ENCODE measurements around the gene TEAD1. TPM values are rescaled to one million over a fixed set of nuclear protein-coding genes. Genes with fewer than 3 reads are reported as not detected.
A peak's percentile ranks its signal among the peaks of the same experiment; 100 is the strongest.

The TEAD1 gene
- total RNA-seq, 1 donor from 2014 or later, result 154 TPM

- no peak for TF ChIP-seq CTCF (IDR thresholded peaks at IDR 0.05)
- DNase-seq (ENCODE audit: extremely low spot score, unreplicated experiment), result no peak
- no peaks in the 10 kb centered on the region for H3K27me3 Mint-ChIP-seq (ENCODE audit: unreplicated experiment)
- no peak overlapping the region for H3K4me3 Mint-ChIP-seq (ENCODE audit: unreplicated experiment)
- peaks cover 64% of the 10 kb centered on the region for H3K4me1 Mint-ChIP-seq (ENCODE audit: unreplicated experiment)
- peaks cover 2% of the 10 kb centered on the region for H3K36me3 Mint-ChIP-seq (ENCODE audit: unreplicated experiment)
- H3K9me3 Mint-ChIP-seq (ENCODE audit: unreplicated experiment), result no peaks in the 10 kb centered on the region
- peak overlapping the region; percentile 27 for H3K27ac Mint-ChIP-seq (ENCODE audit: unreplicated experiment)
These were observed 117.8 kb downstream of the TEAD1 start for GRCh38 chr11:12792018-12792417.

GRCh38 chr11:12792590-12792989, 118.4 kb downstream of the TEAD1 start:
- Mint-ChIP-seq H3K36me3 (ENCODE audit: unreplicated experiment) (peaks cover 5% of the 10 kb centered on the region), H3K9me3 (ENCODE audit: unreplicated experiment) (no peaks in the 10 kb centered on the region), H3K27ac (ENCODE audit: unreplicated experiment) (peak overlapping the region; percentile 48), H3K27me3 (ENCODE audit: unreplicated experiment) (no peaks in the 10 kb centered on the region), H3K4me3 (ENCODE audit: unreplicated experiment) (no peak overlapping the region), H3K4me1 (ENCODE audit: unreplicated experiment) (peaks cover 63% of the 10 kb centered on the region)
- no peak for DNase-seq (ENCODE audit: extremely low spot score, unreplicated experiment)
- no peak for TF ChIP-seq CTCF (IDR thresholded peaks at IDR 0.05)

GRCh38 chr11:12793065-12793464, 118.8 kb downstream of the TEAD1 start:
- H3K27me3 Mint-ChIP-seq (ENCODE audit: unreplicated experiment), result no peaks in the 10 kb centered on the region

GRCh38 chr11:12793506-12793905, 119.3 kb downstream of the TEAD1 start:
- Mint-ChIP-seq H3K27me3 (ENCODE audit: unreplicated experiment) (no peaks in the 10 kb centered on the region), H3K4me1 (ENCODE audit: unreplicated experiment) (peaks cover 63% of the 10 kb centered on the region), H3K27ac (ENCODE audit: unreplicated experiment) (peak overlapping the region; percentile 74), H3K9me3 (ENCODE audit: unreplicated experiment) (no peaks in the 10 kb centered on the region), H3K36me3 (ENCODE audit: unreplicated experiment) (peaks cover 7% of the 10 kb centered on the region), H3K4me3 (ENCODE audit: unreplicated experiment) (no peak overlapping the region)
- no peak for TF ChIP-seq CTCF (IDR thresholded peaks at IDR 0.05)
- DNase-seq (ENCODE audit: extremely low spot score, unreplicated experiment), result no peak

More at GRCh38 chr11:12793065-12793464, 118.8 kb downstream of the TEAD1 start:
- Mint-ChIP-seq H3K9me3 (ENCODE audit: unreplicated experiment) (no peaks in the 10 kb centered on the region), H3K4me1 (ENCODE audit: unreplicated experiment) (peaks cover 63% of the 10 kb centered on the region), H3K27ac (ENCODE audit: unreplicated experiment) (peak overlapping the region; percentile 74), H3K36me3 (ENCODE audit: unreplicated experiment) (peaks cover 7% of the 10 kb centered on the region), H3K4me3 (ENCODE audit: unreplicated experiment) (no peak overlapping the region)
- no peak for TF ChIP-seq CTCF (IDR thresholded peaks at IDR 0.05)
- DNase-seq (ENCODE audit: extremely low spot score, unreplicated experiment), result no peak

- H3K9me3 Mint-ChIP-seq (ENCODE audit: unreplicated experiment), result no peaks in the 10 kb centered on the region
- H3K4me1 Mint-ChIP-seq (ENCODE audit: unreplicated experiment), result peaks cover 69% of the 10 kb centered on the region
- DNase-seq (ENCODE audit: extremely low spot score, unreplicated experiment), result no peak
- H3K4me3 Mint-ChIP-seq (ENCODE audit: unreplicated experiment), result no peak overlapping the region
- no peak for TF ChIP-seq CTCF (IDR thresholded peaks at IDR 0.05)
- no peaks in the 10 kb centered on the region for H3K27me3 Mint-ChIP-seq (ENCODE audit: unreplicated experiment)
- peak overlapping the region; percentile 12 for H3K27ac Mint-ChIP-seq (ENCODE audit: unreplicated experiment)
- H3K36me3 Mint-ChIP-seq (ENCODE audit: unreplicated experiment), result peaks cover 7% of the 10 kb centered on the region
These were observed 120.5 kb downstream of the TEAD1 start for GRCh38 chr11:12794576-12795230.
